Smooth muscle cell (in vitro differentiated cells): ENCODE data around the gene NR2F1-AS1. TPM values are rescaled to one million over a fixed set of nuclear protein-coding genes. Genes with fewer than 3 reads are reported as not detected.
A peak's percentile ranks its signal among the peaks of the same experiment; 100 is the strongest.

Source experiments
- DNase-seq: peaks from one replicate; lab custom pipeline; 2025; ENCODE audit not compliant: unreplicated experiment; lab: John Stamatoyannopoulos, UW
- H2AFZ ChIP-seq: fragments of 200-600 bp; sonication (generic); 2 replicates; pipeline ENCODE4 v1.6.0; 2016; ENCODE audit warnings: antibody characterized with exemption, low read depth, mild to moderate bottlenecking
- H3F3A ChIP-seq: fragments of 200-600 bp; sonication (generic); 2 replicates; pipeline ENCODE4 v1.6.0; 2017; ENCODE audit warnings: antibody characterized with exemption, low read depth
- H3K27ac ChIP-seq: fragments of 200-600 bp; sonication (generic); 2 replicates; pipeline ENCODE4 v1.5.1; 2016; ENCODE audit warnings: low read depth, mild to moderate bottlenecking
- H3K27me3 ChIP-seq: fragments of 200-600 bp; sonication (generic); 2 replicates; pipeline ENCODE4 v1.6.1; 2016; ENCODE audit warnings: low read depth, mild to moderate bottlenecking
- H3K36me3 ChIP-seq: fragments of 200-600 bp; sonication (generic); 2 replicates; pipeline ENCODE4 v1.5.1; 2016; ENCODE audit warnings: low read depth
- H3K4me1 ChIP-seq: fragments of 200-600 bp; sonication (generic); 2 replicates; pipeline ENCODE4 v1.5.1; 2016; ENCODE audit warnings: low read depth
- H3K4me2 ChIP-seq: fragments of 200-600 bp; sonication (generic); 2 replicates; pipeline ENCODE4 v1.6.0; 2016; ENCODE audit warnings: mild to moderate bottlenecking
- H3K4me3 ChIP-seq: fragments of 200-600 bp; sonication (generic); 2 replicates; pipeline ENCODE4 v1.5.1; 2016; ENCODE audit warnings: mild to moderate bottlenecking
- H3K79me2 ChIP-seq: fragments of 200-600 bp; sonication (generic); 2 replicates; pipeline ENCODE4 v1.6.0; 2016; ENCODE audit warnings: low read depth, mild to moderate bottlenecking
- H3K9ac ChIP-seq: fragments of 200-600 bp; sonication (generic); 2 replicates; pipeline ENCODE4 v1.6.0; 2016; ENCODE audit warnings: low read depth
- H3K9me3 ChIP-seq: fragments of 200-600 bp; sonication (generic); replicated peaks from 2 replicates; pipeline ENCODE4 v1.5.1; 2016; ENCODE audit warnings: low read depth
- H4K20me1 ChIP-seq: fragments of 200-600 bp; sonication (generic); 2 replicates; pipeline ENCODE4 v1.6.0; 2016; ENCODE audit warnings: low read depth
- WGBS: methylation state at CpG from one replicate; pipeline ENCODE4 v1.1.7; 2016; ENCODE audit warnings: low lambda C conversion rate; 5-methylcytosine and 5-hydroxymethylcytosine counted together
- polyA plus RNA-seq: library from polyadenylated mRNA; unstranded; fragments of >200 nt; fragmentation: Nextera tagmentation; extraction: Ambion mirVana; gene quantifications from 2 replicates; pipeline ENCODE4 v1.2.1, GENCODE V29; 2016
- total RNA-seq: library from RNA; depleted of rRNA; stranded (reverse); fragments of >200 nt; gene quantifications from 2 replicates; pipeline ENCODE4 v1.2.3, GENCODE V29; 2014
- TF ChIP-seq, protein P1 (sequence below): fragments of 200-600 bp; sonication (generic); IDR thresholded peaks from 2 replicates; pipeline ENCODE4 v1.5.1; 2017; ENCODE audit warnings: borderline replicate concordance, mild to moderate bottlenecking, antibody characterized with exemption; ENCODE audit not compliant: insufficient read depth, poor library complexity, severe bottlenecking

NR2F1-AS1 gene
- total and polyA plus RNA-seq, 2 experiments from 2014 or later, result 18.7 to 26.1 TPM

DNA sequence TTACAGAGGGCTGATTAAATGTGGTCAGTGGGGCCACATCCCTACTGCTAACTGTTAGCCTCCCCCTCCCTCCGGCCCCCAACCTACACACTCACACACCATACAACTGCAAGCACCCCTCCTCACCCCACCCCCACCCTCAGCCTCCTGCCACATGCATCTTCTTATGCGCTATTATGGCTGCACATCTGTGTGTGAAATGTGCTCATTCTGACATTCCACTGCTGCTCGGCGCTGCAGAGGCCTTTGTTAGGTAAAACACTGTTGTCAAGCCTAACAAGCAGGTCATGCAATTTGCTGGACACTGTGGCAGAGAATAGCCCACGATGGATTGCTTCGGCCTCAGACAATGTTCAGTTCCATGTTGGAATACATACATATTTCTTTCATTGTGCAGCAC is 173.6 kb downstream of the NR2F1-AS1 start:
- no peak overlapping the region for H3K4me3 ChIP-seq
- no peaks in the 10 kb centered on the region for H4K20me1 ChIP-seq
- no peaks in the 10 kb centered on the region for H3K27me3 ChIP-seq
- H3K27ac ChIP-seq, result no peak overlapping the region
- peak overlapping the region; percentile 69 for H3K4me2 ChIP-seq
- no peak for DNase-seq
- no peaks in the 10 kb centered on the region for H3K9me3 ChIP-seq
- TF ChIP-seq, protein P1, sequence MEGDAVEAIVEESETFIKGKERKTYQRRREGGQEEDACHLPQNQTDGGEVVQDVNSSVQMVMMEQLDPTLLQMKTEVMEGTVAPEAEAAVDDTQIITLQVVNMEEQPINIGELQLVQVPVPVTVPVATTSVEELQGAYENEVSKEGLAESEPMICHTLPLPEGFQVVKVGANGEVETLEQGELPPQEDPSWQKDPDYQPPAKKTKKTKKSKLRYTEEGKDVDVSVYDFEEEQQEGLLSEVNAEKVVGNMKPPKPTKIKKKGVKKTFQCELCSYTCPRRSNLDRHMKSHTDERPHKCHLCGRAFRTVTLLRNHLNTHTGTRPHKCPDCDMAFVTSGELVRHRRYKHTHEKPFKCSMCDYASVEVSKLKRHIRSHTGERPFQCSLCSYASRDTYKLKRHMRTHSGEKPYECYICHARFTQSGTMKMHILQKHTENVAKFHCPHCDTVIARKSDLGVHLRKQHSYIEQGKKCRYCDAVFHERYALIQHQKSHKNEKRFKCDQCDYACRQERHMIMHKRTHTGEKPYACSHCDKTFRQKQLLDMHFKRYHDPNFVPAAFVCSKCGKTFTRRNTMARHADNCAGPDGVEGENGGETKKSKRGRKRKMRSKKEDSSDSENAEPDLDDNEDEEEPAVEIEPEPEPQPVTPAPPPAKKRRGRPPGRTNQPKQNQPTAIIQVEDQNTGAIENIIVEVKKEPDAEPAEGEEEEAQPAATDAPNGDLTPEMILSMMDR, result no peak
- H2AFZ ChIP-seq, result no peak overlapping the region
- WGBS, result 69% methylated on average over 6 of the region's 6 CpGs
- no peaks in the 10 kb centered on the region for H3K36me3 ChIP-seq
- H3K9ac ChIP-seq, result no peak overlapping the region
- no peaks in the 10 kb centered on the region for H3K79me2 ChIP-seq
- no peaks in the 10 kb centered on the region for H3F3A ChIP-seq
- peaks cover 23% of the 10 kb centered on the region for H3K4me1 ChIP-seq

DNA sequence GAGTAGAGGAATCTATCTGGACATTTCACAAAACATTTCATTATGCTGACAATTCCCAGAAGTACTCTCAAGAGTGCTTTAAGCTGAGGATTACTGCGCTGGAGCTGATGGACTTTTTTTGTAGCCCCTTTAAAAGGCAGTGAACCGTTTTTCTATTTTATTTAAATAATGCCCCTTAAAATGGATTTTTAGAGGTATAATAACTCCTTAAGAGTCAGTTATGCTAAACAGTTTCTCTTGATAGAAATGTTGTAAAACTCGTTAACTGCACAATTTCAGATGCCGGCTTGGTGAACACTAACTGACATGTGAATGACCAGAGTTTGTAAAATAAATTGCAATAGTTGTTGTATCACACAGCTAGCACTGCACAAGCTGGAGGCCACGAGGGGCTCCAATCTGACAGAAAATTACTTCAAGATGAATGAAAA is 174.0 kb downstream of the NR2F1-AS1 start:
- no peak for DNase-seq
- no peaks in the 10 kb centered on the region for H3K36me3 ChIP-seq
- no peaks in the 10 kb centered on the region for H3K27me3 ChIP-seq
- H4K20me1 ChIP-seq, result no peaks in the 10 kb centered on the region
- peak overlapping the region; percentile 69 for H3K4me2 ChIP-seq
- H3K4me3 ChIP-seq, result no peak overlapping the region
- WGBS, result 32% methylated on average over 5 of the region's 5 CpGs
- H3K9me3 ChIP-seq, result no peaks in the 10 kb centered on the region
- peaks cover 23% of the 10 kb centered on the region for H3K4me1 ChIP-seq
- H2AFZ ChIP-seq, result peak overlapping the region; percentile 77
- H3K9ac ChIP-seq, result no peak overlapping the region
- H3K79me2 ChIP-seq, result no peaks in the 10 kb centered on the region
- peak overlapping the region; percentile 31 for H3K27ac ChIP-seq
- TF ChIP-seq, protein P1, result no peak
- H3F3A ChIP-seq, result no peaks in the 10 kb centered on the region

DNA sequence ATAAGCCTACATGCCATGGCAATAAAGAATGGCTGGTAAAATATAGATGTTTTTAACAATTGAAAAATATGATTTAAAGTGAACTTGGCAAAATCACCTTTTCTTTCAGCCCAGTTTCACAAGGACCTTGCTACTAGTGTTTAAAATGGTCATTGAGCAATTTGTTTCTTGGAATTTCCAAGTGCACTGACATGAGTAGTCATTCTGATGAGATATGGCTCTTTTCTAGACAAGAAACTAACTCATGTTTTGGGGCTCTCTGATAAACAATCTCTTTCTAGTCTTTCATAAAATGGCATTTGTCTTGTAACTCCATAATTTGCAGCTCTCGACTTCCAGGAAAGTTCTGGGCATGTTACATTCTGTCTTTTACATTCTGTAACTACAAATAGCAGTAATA is 176.8 kb downstream of the NR2F1-AS1 start:
- no peak for DNase-seq
- 68% methylated on average over 1 of the region's 1 CpG for WGBS
- no peak overlapping the region for H3K4me3 ChIP-seq
- no peaks in the 10 kb centered on the region for H3K36me3 ChIP-seq
- no peaks in the 10 kb centered on the region for H3F3A ChIP-seq
- H3K4me2 ChIP-seq, result no peak overlapping the region
- H3K27ac ChIP-seq, result no peak overlapping the region
- no peaks in the 10 kb centered on the region for H3K9me3 ChIP-seq
- H3K27me3 ChIP-seq, result no peaks in the 10 kb centered on the region
- TF ChIP-seq, protein P1, result no peak
- no peaks in the 10 kb centered on the region for H3K79me2 ChIP-seq
- no peak overlapping the region for H3K9ac ChIP-seq
- H4K20me1 ChIP-seq, result no peaks in the 10 kb centered on the region
- no peak overlapping the region for H2AFZ ChIP-seq
- H3K4me1 ChIP-seq, result peaks cover 23% of the 10 kb centered on the region

DNA sequence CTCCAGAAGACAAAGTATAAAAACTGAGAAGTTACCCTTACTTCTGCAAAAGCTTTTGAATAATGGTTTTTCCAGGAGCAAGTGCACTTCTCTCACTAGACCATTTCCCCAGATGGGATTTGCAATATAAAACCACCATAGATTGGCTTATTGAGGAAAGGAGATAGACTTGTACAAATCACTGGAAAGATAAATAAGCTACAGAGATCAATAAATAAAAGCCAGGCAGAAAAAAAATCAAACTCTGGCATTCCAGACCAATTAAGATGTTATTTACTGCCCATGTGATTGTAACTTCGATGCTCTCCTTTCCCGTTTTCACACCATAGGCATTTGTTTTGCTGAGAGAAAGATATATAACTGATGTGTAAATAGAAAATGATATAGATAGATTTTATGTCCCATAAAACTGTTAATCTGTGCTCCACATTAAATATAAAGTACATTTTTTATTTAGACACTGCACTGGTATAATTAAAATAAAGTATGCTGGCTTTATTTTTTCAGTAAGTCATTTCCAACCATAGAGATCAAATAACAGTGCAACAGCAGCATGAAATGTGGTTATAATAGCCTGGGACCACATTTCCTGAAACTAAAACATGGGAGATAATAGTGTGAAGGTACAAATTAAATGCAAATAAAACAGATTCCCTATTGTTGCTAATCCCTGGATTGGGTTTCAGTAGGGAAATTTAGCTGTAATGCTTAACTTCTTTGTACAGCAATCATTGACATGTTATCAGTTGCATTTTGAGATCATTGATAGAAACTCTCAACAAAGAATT is 177.7 kb downstream of the NR2F1-AS1 start:
- Histone ChIP-seq H3K4me3 (no peak overlapping the region), H3K36me3 (no peaks in the 10 kb centered on the region), H2AFZ (no peak overlapping the region), H4K20me1 (no peaks in the 10 kb centered on the region), H3K79me2 (no peaks in the 10 kb centered on the region), H3K27ac (no peak overlapping the region), H3K9ac (no peak overlapping the region), H3K27me3 (no peaks in the 10 kb centered on the region), H3K4me2 (no peak overlapping the region), H3F3A (no peaks in the 10 kb centered on the region), H3K9me3 (no peaks in the 10 kb centered on the region), H3K4me1 (peaks cover 20% of the 10 kb centered on the region)
- DNase-seq, result no peak
- 95% methylated on average over 2 of the region's 2 CpGs for WGBS
- TF ChIP-seq, protein P1, result no peak
